ENCODE measurements around the gene TBX1.

- TF ChIP-seq GATA3 (IDR thresholded peaks at IDR 0.05; ENCODE audit: low read depth, low read length) (no peak), GATA2 (IDR thresholded peaks at IDR 0.05; ENCODE audit: low read depth, low read length) (no peak)
These were observed 53.9 kb downstream of the TBX1 start for GRCh38 chr22:19814428-19814827.
